Hepatic stellate cell (primary cell): ENCODE measurements around the gene FETUB.
"Not testable (repeated sequence)": the region's sequence is repeated elsewhere in the genome, so short reads cannot be mapped to it uniquely, and the experiment has no call there.

Experiments used
- DNase-seq: peaks from one replicate; pipeline ENCODE4 v3.0.0; 2011; ENCODE audit warnings: low spot score

Gene FETUB

GRCh38 chr3:186679151-186679550 is 39.0 kb downstream of the FETUB start:
- DNase-seq, result no peak

DNA sequence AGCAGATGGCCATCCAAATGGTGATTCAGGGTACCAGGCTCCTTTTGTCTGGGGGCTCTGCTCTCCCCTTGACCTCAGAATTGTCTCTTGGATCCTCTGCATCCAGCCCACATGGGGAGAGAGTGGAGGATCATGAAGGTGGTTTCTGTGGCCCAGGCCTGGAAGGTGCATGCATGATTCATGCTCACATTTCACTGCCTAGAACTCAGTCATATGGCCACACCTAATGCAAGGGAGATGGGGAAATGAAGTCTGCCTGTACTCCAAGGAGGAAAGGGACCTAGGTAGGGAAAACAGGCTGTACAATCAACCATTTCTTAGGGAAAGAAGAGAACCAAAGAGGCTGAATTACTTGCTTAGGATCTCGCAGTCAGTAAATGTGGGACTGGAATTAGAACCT is 40.7 kb downstream of the FETUB start:
- DNase-seq, result no peak

GRCh38 chr3:186682812-186683211 is 42.6 kb downstream of the FETUB start:
- no peak for DNase-seq

DNA sequence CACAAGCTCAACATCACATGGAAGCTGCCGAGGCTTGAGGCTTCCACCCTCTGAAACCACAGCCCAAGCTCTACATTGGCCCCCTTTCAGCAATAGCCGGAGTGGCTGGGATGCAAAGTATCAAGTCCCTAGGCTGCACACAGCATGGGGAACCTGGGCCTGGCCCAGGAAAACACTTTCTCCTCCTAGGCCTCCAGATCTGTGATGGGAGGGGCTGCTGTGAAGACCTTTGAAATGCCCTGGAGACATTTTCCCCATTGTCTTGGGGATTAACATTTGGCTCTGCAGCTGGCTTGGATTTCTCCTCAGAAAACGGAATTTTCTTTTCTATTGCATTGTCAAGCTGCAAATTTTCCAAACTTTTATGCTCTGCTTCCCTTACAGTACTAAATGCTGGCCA is 43.8 kb downstream of the FETUB start:
- no peak for DNase-seq

DNA sequence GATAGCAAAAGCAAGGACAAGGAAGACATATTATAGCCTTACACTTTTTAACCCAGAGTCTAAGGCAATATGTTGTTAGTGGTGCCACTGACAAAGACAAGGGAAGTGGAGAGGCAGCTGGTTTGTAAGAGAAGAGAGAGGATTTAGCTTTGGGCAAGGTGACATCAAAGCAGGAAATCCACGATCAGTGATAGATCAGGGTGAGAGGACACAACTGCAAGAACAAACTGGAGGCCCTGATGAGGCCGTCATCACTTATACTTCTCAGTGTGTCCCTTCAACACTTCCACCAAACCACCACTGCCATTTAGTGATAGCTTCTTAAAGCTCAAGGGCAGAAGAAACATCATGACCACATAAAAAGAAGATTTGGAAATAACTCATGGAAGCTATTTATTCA is 46.3 kb downstream of the FETUB start:
- DNase-seq, result not testable (repeated sequence)

GRCh38 chr3:186687120-186687651 is 47.0 kb downstream of the FETUB start:
- no peak for DNase-seq

DNA sequence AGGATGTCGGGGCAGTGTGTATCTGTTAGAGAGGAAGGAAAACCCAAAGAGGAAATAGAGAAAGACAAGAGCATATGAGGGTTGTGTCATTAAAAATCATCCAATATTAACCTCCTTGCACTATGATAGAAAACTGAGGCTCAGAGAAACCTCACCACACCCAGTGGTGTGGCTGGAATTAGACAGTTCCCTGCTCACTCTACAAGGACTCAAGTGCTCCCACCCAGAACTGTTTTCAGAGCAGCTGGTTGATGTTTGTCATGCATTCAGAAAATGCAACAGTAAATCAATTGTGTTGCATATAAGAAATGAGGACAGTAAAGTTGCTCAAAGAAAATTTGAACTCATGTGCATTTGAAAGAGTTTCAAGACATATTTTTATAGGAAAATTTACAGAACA is 50.1 kb downstream of the FETUB start:
- not testable (repeated sequence) for DNase-seq

DNA sequence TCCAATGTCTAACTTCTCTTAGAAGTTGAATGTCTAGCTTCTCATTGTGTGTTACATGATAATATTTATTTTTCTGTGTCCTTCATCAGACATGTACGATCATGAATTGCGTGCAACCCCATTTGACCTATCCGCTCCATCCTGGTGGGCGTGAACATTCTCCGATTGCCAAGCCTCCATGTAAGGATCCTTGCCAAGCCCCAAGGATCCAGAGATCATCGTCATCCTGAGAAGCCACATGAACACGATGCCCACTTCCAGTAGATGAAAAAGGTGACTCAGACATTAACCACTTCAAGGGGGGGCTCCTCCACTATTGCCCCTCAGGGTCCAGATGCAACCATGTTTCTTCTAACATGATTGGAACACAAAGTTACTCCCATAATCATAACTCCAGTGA is 51.5 kb downstream of the FETUB start:
- no peak for DNase-seq

- no peak for DNase-seq
Measured at GRCh38 chr3:186693843-186694242, 53.6 kb downstream of the FETUB start.

- DNase-seq, result no peak
Measured at GRCh38 chr3:186694288-186695032, 54.3 kb downstream of the FETUB start.

DNA sequence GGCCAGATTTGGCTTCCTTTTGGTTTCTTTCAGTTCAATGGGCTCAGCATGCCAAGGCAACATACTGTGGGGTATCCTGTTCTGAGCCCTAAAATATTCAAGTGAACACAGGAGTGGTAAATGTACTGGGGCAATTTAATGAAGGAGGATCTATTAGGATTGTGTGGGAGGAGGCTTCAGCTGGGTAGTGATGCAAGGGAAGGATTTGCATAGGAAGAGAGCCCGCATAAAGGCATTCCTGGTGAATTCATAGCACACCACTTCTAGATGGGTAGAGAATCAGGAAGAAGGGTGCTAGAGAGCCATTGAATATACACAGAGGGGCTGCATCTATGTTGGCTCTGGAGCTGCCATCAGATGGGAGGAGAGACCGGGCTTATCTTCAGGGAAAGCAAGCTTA is 56.3 kb downstream of the FETUB start:
- DNase-seq, result no peak

DNA sequence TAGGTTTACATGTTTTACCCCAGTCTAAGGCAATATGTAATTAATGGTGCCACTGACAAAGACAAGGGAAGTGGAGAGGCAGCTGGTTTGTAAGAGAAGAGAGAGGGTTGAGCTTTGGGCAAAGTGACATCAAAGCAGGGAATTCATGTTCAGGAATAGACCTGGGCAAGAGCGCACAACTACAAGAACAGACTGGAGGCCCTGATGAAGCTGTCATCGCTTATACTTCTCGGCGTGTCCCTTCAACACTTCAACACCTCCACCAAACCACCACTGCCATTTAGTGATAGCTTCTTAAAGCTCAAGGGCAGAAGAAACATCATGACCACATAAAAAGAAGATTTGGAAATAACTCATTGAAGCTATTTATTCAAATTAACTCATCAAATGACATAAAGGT is 57.3 kb downstream of the FETUB start:
- no peak for DNase-seq

DNA sequence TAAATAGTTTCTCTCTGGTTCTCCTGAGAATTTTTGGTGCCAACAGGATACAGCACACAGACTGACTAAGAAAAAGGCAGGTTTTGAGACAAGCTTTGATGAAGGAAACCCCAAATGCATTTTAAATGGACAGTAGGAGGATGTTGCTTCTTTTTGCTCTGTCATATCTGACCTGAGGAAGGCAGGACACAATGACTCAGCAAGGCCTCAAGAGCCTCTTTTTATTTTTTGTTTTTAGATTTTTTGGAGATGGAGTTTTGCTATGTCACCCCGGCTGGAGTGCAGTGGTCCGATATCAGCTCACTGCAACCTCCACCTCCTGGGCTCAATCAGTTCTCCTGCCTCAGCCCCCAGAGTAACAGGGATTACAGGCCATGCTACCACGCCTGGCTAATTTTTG is 60.1 kb downstream of the FETUB start:
- DNase-seq, result no peak

DNA sequence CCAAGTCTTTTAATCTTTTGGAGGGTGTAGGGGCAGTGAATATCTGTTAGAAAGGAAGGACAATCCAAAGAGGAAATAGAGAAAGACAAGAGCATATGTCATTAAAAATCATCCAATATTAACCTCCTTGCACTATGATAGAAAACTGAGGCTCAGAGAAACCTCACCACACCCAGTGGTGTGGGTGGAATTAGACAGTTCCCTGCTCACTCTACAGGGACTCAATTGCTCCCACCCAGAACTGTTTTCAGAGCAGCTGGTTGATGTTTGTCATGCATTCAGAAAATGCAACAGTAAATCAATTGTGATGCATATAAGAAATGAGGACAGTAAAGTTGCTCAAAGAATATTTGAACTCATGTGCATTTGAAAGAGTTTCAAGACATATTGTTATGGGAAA is 62.3 kb downstream of the FETUB start:
- DNase-seq, result not testable (repeated sequence)
